CD14-positive monocyte (primary cell): ENCODE results near the gene DUOX2. TPM values are rescaled to one million over a fixed set of nuclear protein-coding genes. Genes with fewer than 3 reads are reported as not detected.

Source experiments
- DNase-seq, 3 donors: peaks; one replicate each; pipeline ENCODE4 v3.0.0-alpha.2; 2011 to 2022
- H2AFZ ChIP-seq: 2 replicates; pipeline ENCODE4 v1.6.0; 2012; ENCODE audit warnings: mild to moderate bottlenecking, low read depth, low read length, inconsistent platforms; ENCODE audit not compliant: insufficient read depth, poor library complexity, severe bottlenecking
- H3K27ac ChIP-seq, 2 donors: 1 replicate in 1 of 2; 2 replicates in 1 of 2; pipeline ENCODE4 v1.5.1; 2012 to 2013; ENCODE audit warnings: low read length in 2 of 2, control low read depth in 1 of 2, inconsistent platforms in 1 of 2, low read depth in 1 of 2, mild to moderate bottlenecking in 1 of 2
- H3K27me3 ChIP-seq, 2 donors: one replicate each; pipeline versions ENCODE4 v1.6.0 to v1.6.1; 2011 to 2013; ENCODE audit warnings: low read length in 2 of 2; ENCODE audit not compliant: control insufficient read depth in 2 of 2, insufficient read depth in 2 of 2
- H3K36me3 ChIP-seq, 2 donors: replicated peaks in 1 of 2; 1 replicate in 1 of 2; 2 replicates in 1 of 2; pipeline versions ENCODE4 v1.5.1 to v1.6.1; 2012 to 2013; ENCODE audit warnings: low read length in 2 of 2, control low read depth in 1 of 2, inconsistent platforms in 1 of 2, mild to moderate bottlenecking in 1 of 2; ENCODE audit not compliant: insufficient read depth in 2 of 2, control insufficient read depth in 1 of 2
- H3K4me1 ChIP-seq, 2 donors: 1 replicate in 1 of 2; 2 replicates in 1 of 2; pipeline versions ENCODE4 v1.5.1 to v1.6.1; 2012 to 2013; ENCODE audit warnings: low read length in 2 of 2, control low read depth in 1 of 2, inconsistent platforms in 1 of 2, mild to moderate bottlenecking in 1 of 2, moderate library complexity in 1 of 2; ENCODE audit not compliant: insufficient read depth in 2 of 2, control insufficient read depth in 1 of 2
- H3K4me2 ChIP-seq: replicated peaks from 2 replicates; pipeline ENCODE3; 2012; ENCODE audit warnings: low read length, moderate library complexity, mild to moderate bottlenecking; ENCODE audit not compliant: poor library complexity, severe bottlenecking; ENCODE audit errors: extremely low read depth
- H3K4me3 ChIP-seq, 3 experiments: fragments of 200-600 bp in 1 of 3; sonication (generic) in 1 of 3; replicated peaks in 1 of 3; 1 replicate in 2 of 3; 2 replicates in 1 of 3; pipeline ENCODE4 v1.5.1; 2011 to 2013; ENCODE audit warnings: low read length in 3 of 3, mild to moderate bottlenecking in 3 of 3, control low read depth in 2 of 3, low read depth in 2 of 3, inconsistent platforms in 1 of 3, moderate library complexity in 1 of 3
- H3K79me2 ChIP-seq: 2 replicates; pipeline ENCODE4 v1.6.0; 2012; ENCODE audit warnings: mild to moderate bottlenecking, control low read depth, inconsistent platforms, low read length, moderate library complexity; ENCODE audit not compliant: insufficient read depth
- H3K9ac ChIP-seq: 2 replicates; pipeline ENCODE4 v1.6.0; 2017; ENCODE audit warnings: low read length, mild to moderate bottlenecking; ENCODE audit not compliant: insufficient read depth, poor library complexity, severe bottlenecking
- H3K9me3 ChIP-seq, 2 donors: replicated peaks in 1 of 2; 1 replicate in 1 of 2; 2 replicates in 1 of 2; pipeline versions ENCODE4 v1.5.1 to v1.6.1; 2012 to 2013; ENCODE audit warnings: low read length in 2 of 2, control low read depth in 1 of 2; ENCODE audit not compliant: control insufficient read depth in 1 of 2, insufficient read depth in 1 of 2
- H4K20me1 ChIP-seq: 2 replicates; pipeline ENCODE4 v1.6.0; 2012; ENCODE audit warnings: mild to moderate bottlenecking, low read length, control low read depth, moderate library complexity; ENCODE audit not compliant: insufficient read depth
- H3K27ac Mint-ChIP-seq, 7 donors: one replicate each; pipeline ENCODE4 v1.8.0; 2020; ENCODE audit warnings: mild to moderate bottlenecking in 7 of 7, mixed read lengths in 7 of 7, moderate library complexity in 6 of 7, inconsistent platforms in 2 of 7
- H3K27me3 Mint-ChIP-seq, 3 donors: one replicate each; pipeline ENCODE4 v1.8.0; 2021 to 2022; ENCODE audit warnings: low read depth in 3 of 3, mild to moderate bottlenecking in 3 of 3, mixed read lengths in 3 of 3, moderate library complexity in 3 of 3, inconsistent platforms in 1 of 3
- H3K36me3 Mint-ChIP-seq, 2 donors: one replicate each; pipeline ENCODE4 v1.8.0; 2020; ENCODE audit warnings: mixed read lengths in 2 of 2, inconsistent platforms in 1 of 2, mild to moderate bottlenecking in 1 of 2
- H3K4me1 Mint-ChIP-seq: one replicate; pipeline ENCODE4 v1.8.0; 2020; ENCODE audit warnings: mild to moderate bottlenecking, mixed read lengths
- H3K4me3 Mint-ChIP-seq, 2 donors: one replicate each; pipeline ENCODE4 v1.8.0; 2020; ENCODE audit warnings: mild to moderate bottlenecking in 2 of 2, mixed read lengths in 2 of 2, moderate library complexity in 1 of 2
- H3K9me3 Mint-ChIP-seq, 7 donors: one replicate each; pipeline ENCODE4 v1.8.0; 2020 to 2022; ENCODE audit warnings: mixed read lengths in 7 of 7, mild to moderate bottlenecking in 6 of 7, moderate library complexity in 6 of 7, inconsistent platforms in 2 of 7
- CTCF ChIP-seq: fragments of 200-600 bp; IDR thresholded peaks from one replicate; pipeline ENCODE4 v1.8.0; 2022; ENCODE audit warnings: antibody characterized with exemption, mild to moderate bottlenecking
- WGBS: methylation state at CpG from one replicate; pipeline ENCODE4 v1.1.5; 2013; ENCODE audit warnings: missing lambda C conversion rate; ENCODE audit not compliant: insufficient coverage; 5-methylcytosine and 5-hydroxymethylcytosine counted together
- intact Hi-C, 2 donors: fragments of 100-400 bp; cut with micrococcal nuclease; formaldehyde crosslinking; loops; one replicate each; pipeline versions ENCODE4 v1.15.0 to v1.15.1; 2023
- polyA plus RNA-seq, 3 donors: library from polyadenylated mRNA; depleted of rRNA in 1 of 3; unstranded in 2 of 3; stranded (reverse) in 1 of 3; fragments of 300-500 nt in 2 of 3; fragments of >200 nt in 1 of 3; fragmentation: Illumina TruSeq in 2 of 3; gene quantifications; 1 replicate in 2 of 3; 2 replicates in 1 of 3; pipeline ENCODE4 v1.2.3, GENCODE V29; 2012 to 2021

Gene DUOX2
- polyA plus RNA-seq, 3 donors: 0.01 TPM; not detected in 2

GRCh38 chr15:45122719-45123118 is 8.7 kb upstream of the DUOX2 start:
- no peak overlapping the region for H3K4me3 ChIP-seq
- Mint-ChIP-seq H3K4me1 (peaks cover 11% of the 10 kb centered on the region), H3K27ac (no peak overlapping the region), H3K36me3 (peaks cover 0 to 1% of the 10 kb centered on the region in 2 donors), H3K4me3 (no peak overlapping the region), H3K9me3 (peaks cover 0 to 4% (median 2%) of the 10 kb centered on the region in 7 donors), H3K27me3 (peaks cover 33 to 50% (median 40%) of the 10 kb centered on the region in 3 donors)
- no peaks in the 10 kb centered on the region for H3K79me2 ChIP-seq
- H3K4me1 ChIP-seq: peaks cover 2 to 8% of the 10 kb centered on the region in 2 donors
- peaks cover 0 to 1% of the 10 kb centered on the region in 2 donors for H3K9me3 ChIP-seq
- H4K20me1 ChIP-seq: no peaks in the 10 kb centered on the region
- H3K9ac ChIP-seq: no peak overlapping the region
- H3K27me3 ChIP-seq: peaks cover 18 to 24% of the 10 kb centered on the region in 2 donors
- DNase-seq: no peak
- H3K4me2 ChIP-seq: no peak overlapping the region
- no peak for TF ChIP-seq CTCF
- intact Hi-C loops: loop anchor here in 1 of 2 donors (5.0 kb wide), 1 partner anchor 85 kb away; no protein-coding TSS in a partner anchor
- no peak overlapping the region for H2AFZ ChIP-seq
- WGBS: 92% methylated on average over 7 of the region's 7 CpGs
- no peaks in the 10 kb centered on the region for H3K36me3 ChIP-seq
- H3K27ac ChIP-seq: no peak overlapping the region

DNA sequence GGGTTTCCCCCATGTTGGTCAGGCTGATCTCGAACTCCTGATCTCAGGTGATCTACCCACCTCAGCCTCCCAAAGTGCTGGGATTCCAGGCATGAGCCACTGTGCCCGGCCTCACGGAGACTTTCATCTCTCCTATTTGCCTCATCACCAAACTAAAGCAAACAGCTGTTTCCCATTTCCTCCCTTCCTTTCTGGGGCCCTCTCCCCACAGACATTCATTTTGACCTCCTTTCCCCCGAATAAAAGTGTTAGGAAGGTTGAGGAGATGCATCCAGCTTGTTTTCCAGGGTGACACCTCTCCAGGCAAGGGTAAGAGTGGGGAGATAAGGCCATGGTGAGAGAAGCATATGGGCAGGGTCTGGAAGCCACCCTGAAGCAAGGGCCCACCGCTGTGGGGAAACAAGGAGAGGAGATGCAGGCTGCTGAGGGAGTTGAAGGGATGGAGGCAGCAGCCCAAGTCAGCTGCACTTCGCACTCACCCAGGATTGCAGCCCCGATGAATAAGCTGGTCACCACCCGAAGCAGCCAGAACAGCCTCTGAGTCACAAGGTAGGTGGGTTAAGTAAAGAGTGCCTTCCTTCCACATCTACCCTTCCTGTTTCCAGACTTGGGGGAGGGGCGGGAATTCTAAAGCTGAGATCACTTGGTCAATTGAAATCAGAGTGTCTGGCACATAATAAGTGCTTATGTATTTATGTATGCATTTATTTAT is 7.9 kb upstream of the DUOX2 start:
- H3K4me1 ChIP-seq: peaks cover 8 to 16% of the 10 kb centered on the region in 2 donors
- no peak overlapping the region for H3K27ac ChIP-seq
- Mint-ChIP-seq H3K9me3 (peaks cover 0 to 12% (median 6%) of the 10 kb centered on the region in 7 donors), H3K27ac (peak overlapping the region in 1 of 7 donors; percentile 34), H3K36me3 (peaks cover 0 to 7% of the 10 kb centered on the region in 2 donors), H3K4me1 (peaks cover 20% of the 10 kb centered on the region), H3K4me3 (peak overlapping the region in 1 of 2 donors; percentile 59), H3K27me3 (peaks cover 35 to 55% (median 44%) of the 10 kb centered on the region in 3 donors)
- no peak overlapping the region for H3K9ac ChIP-seq
- no peaks in the 10 kb centered on the region for H4K20me1 ChIP-seq
- no peak overlapping the region for H3K4me2 ChIP-seq
- no peak overlapping the region for H3K4me3 ChIP-seq
- TF ChIP-seq CTCF: no peak
- H3K36me3 ChIP-seq: no peaks in the 10 kb centered on the region
- peaks cover 0 to 9% of the 10 kb centered on the region in 2 donors for H3K9me3 ChIP-seq
- DNase-seq: peak; percentile 11 to 63 (median 30)
- intact Hi-C loops: loop anchor here in 1 of 2 donors (5.0 kb wide), 1 partner anchor 85 kb away; no protein-coding TSS in a partner anchor
- H2AFZ ChIP-seq: no peak overlapping the region
- H3K79me2 ChIP-seq: no peaks in the 10 kb centered on the region
- peaks cover 21 to 28% of the 10 kb centered on the region in 2 donors for H3K27me3 ChIP-seq
- 50% methylated on average over 4 of the region's 9 CpGs for WGBS
